ENCODE measurements around the gene NTRK2. TPM values are rescaled to one million over a fixed set of nuclear protein-coding genes. Genes with fewer than 3 reads are reported as not detected.

NTRK2 gene
- polyA plus RNA-seq, 1 donor (not counting 4 experiments of a cell fraction or from before 2014, with no cell fraction given), result 0.08 TPM

GRCh38 chr9:85053206-85053786, 383.8 kb downstream of the NTRK2 start:
- no peak for TF ChIP-seq EZH2 (IDR thresholded peaks at IDR 0.05; ENCODE audit: low read length)
- no peak for TF ChIP-seq CTCF (optimal IDR thresholded peaks at IDR 0.05 in 1 of 3, IDR thresholded peaks at IDR 0.05 in 1 of 3, conservative IDR thresholded peaks at IDR 0.05 in 1 of 3; ENCODE audit: extremely low read depth in 1 of 3, insufficient read depth in 2 of 3, low read length in 3 of 3)
- no peaks in the 10 kb centered on the region for H3K9me1 ChIP-seq (ENCODE audit: control insufficient read depth, extremely low read depth, insufficient read depth, low read length)
- H3K27ac ChIP-seq (ENCODE audit: control insufficient read depth, insufficient read depth, low read length), result no peak overlapping the region
- no peaks in the 10 kb centered on the region for H3K27me3 ChIP-seq (ENCODE audit: control insufficient read depth, extremely low read depth, insufficient read depth, low read length)
- DNase-seq (ENCODE audit: low read depth, low spot score) (no peak), FAIRE-seq (no peak)
- dilution Hi-C loops (cut with MboI; ENCODE audit: extremely low pct_ligation_motif_present, low sequenced_read_pairs), result no loop called here
- no peak overlapping the region for H3K4me2 ChIP-seq (ENCODE audit: control insufficient read depth, extremely low read depth, insufficient read depth, low read depth, low read length)
- H2AFZ ChIP-seq (ENCODE audit: control insufficient read depth, low read length), result no peak overlapping the region
- no peaks in the 10 kb centered on the region for H3K4me1 ChIP-seq (ENCODE audit: control insufficient read depth, extremely low read depth, insufficient read depth, low read length)
- no peaks in the 10 kb centered on the region for H3K79me2 ChIP-seq (ENCODE audit: control insufficient read depth, insufficient read depth, low read length)
- H3K9ac ChIP-seq (ENCODE audit: control insufficient read depth, extremely low read depth, insufficient read depth, low read length), result no peak overlapping the region
- no peaks in the 10 kb centered on the region for H3K36me3 ChIP-seq (ENCODE audit: control insufficient read depth in 2 of 2, extremely low read depth in 1 of 2, insufficient read depth in 2 of 2, low read length in 2 of 2)
- H3K4me3 ChIP-seq (ENCODE audit: control insufficient read depth in 2 of 3, extremely low read depth in 1 of 3, insufficient read depth in 2 of 3, low read depth in 1 of 3, low read length in 3 of 3), result no peak overlapping the region
- no peaks in the 10 kb centered on the region for H3K9me3 ChIP-seq (ENCODE audit: control insufficient read depth, low read depth, low read length)
- H4K20me1 ChIP-seq (ENCODE audit: control insufficient read depth, extremely low read depth, insufficient read depth, low read length), result no peaks in the 10 kb centered on the region

GRCh38 chr9:85054017-85054416, 384.5 kb downstream of the NTRK2 start:
- DNase-seq (ENCODE audit: low read depth, low spot score), result no peak
- Histone ChIP-seq H3K36me3 (ENCODE audit: control insufficient read depth in 2 of 2, extremely low read depth in 1 of 2, insufficient read depth in 2 of 2, low read length in 2 of 2) (no peaks in the 10 kb centered on the region), H3K27me3 (ENCODE audit: control insufficient read depth, extremely low read depth, insufficient read depth, low read length) (no peaks in the 10 kb centered on the region), H4K20me1 (ENCODE audit: control insufficient read depth, extremely low read depth, insufficient read depth, low read length) (no peaks in the 10 kb centered on the region), H3K4me3 (ENCODE audit: control insufficient read depth in 2 of 3, extremely low read depth in 1 of 3, insufficient read depth in 2 of 3, low read depth in 1 of 3, low read length in 3 of 3) (no peak overlapping the region), H3K79me2 (ENCODE audit: control insufficient read depth, insufficient read depth, low read length) (no peaks in the 10 kb centered on the region), H3K4me2 (ENCODE audit: control insufficient read depth, extremely low read depth, insufficient read depth, low read depth, low read length) (no peak overlapping the region), H3K4me1 (ENCODE audit: control insufficient read depth, extremely low read depth, insufficient read depth, low read length) (no peaks in the 10 kb centered on the region), H3K27ac (ENCODE audit: control insufficient read depth, insufficient read depth, low read length) (no peak overlapping the region), H2AFZ (ENCODE audit: control insufficient read depth, low read length) (no peak overlapping the region), H3K9ac (ENCODE audit: control insufficient read depth, extremely low read depth, insufficient read depth, low read length) (no peak overlapping the region), H3K9me1 (ENCODE audit: control insufficient read depth, extremely low read depth, insufficient read depth, low read length) (no peaks in the 10 kb centered on the region), H3K9me3 (ENCODE audit: control insufficient read depth, low read depth, low read length) (no peaks in the 10 kb centered on the region)
- dilution Hi-C loops (cut with MboI; ENCODE audit: extremely low pct_ligation_motif_present, low sequenced_read_pairs), result no loop called here
- TF ChIP-seq CTCF (optimal IDR thresholded peaks at IDR 0.05 in 1 of 3, IDR thresholded peaks at IDR 0.05 in 1 of 3, conservative IDR thresholded peaks at IDR 0.05 in 1 of 3; ENCODE audit: extremely low read depth in 1 of 3, insufficient read depth in 2 of 3, low read length in 3 of 3) (no peak), EZH2 (IDR thresholded peaks at IDR 0.05; ENCODE audit: low read length) (no peak)
- FAIRE-seq, result no peak
